Adrenal gland (tissue), 5 donors: Measurements from ENCODE around the gene EPSTI1.

Experiments used
- CTCF ChIP-seq, 6 experiments: fragments of 450-650 bp in 4 of 6; fragments of 200-600 bp in 2 of 6; sonication (generic) in 1 of 6; IDR thresholded peaks; 1 replicate in 5 of 6; 2 replicates in 1 of 6; pipeline versions ENCODE4 v1.5.1 to v1.8.0; 2016 to 2021; ENCODE audit warnings: antibody characterized with exemption in 6 of 6, mild to moderate bottlenecking in 2 of 6, moderate library complexity in 1 of 6
- POLR2A ChIP-seq, 2 donors: fragments of 450-650 bp; IDR thresholded peaks; one replicate each; pipeline ENCODE4 v1.6.1; 2017; ENCODE audit warnings: antibody characterized with exemption in 2 of 2, mild to moderate bottlenecking in 2 of 2, moderate library complexity in 1 of 2
- donor health status: DM: no; HTN: no; CAD: no.

- TF ChIP-seq CTCF (IDR thresholded peaks at IDR 0.05): no peak
- TF ChIP-seq POLR2A (IDR thresholded peaks at IDR 0.05): no peak
Observed at GRCh38 chr13:42976066-42976465, 16.0 kb downstream of the EPSTI1 start.
